H1 (cell line): ENCODE measurements around the gene SSPN. TPM values are rescaled to one million over a fixed set of nuclear protein-coding genes. Genes with fewer than 3 reads are reported as not detected.

Experiments used
- CTCF ChIA-PET: fragments of 300-600 bp; sonication (Branson Sonifier 250); formaldehyde crosslinking; loops from one replicate; lab custom pipeline; 2021; ENCODE audit not compliant: partially characterized antibody; lab: Charles Lee
- POLR2A ChIA-PET: fragments of 300-600 bp; sonication (Branson Sonifier 250); formaldehyde crosslinking; loops from one replicate; lab custom pipeline; 2021; ENCODE audit warnings: inconsistent platforms; ENCODE audit not compliant: partially characterized antibody; lab: Charles Lee
- DNase-seq, 2 experiments: peaks; one replicate each; pipeline versions ENCODE4 v3.0.0 to v3.0.0-alpha.2; 2010 to 2022; ENCODE audit warnings: low spot score in 2 of 2, low read depth in 1 of 2, mixed read lengths in 1 of 2
- FAIRE-seq: peaks from 2 replicates; lab custom pipeline; 2011; peaks lifted over from hg19 to GRCh38; lab: Jason Lieb, UNC
- H2AFZ ChIP-seq: 2 replicates; pipeline ENCODE4 v1.8.1; 2012; ENCODE audit warnings: low read length, inconsistent platforms
- H2AK5ac ChIP-seq: 2 replicates; pipeline ENCODE4 v1.6.1; 2013; ENCODE audit warnings: low read depth, low read length
- H2BK120ac ChIP-seq: replicated peaks from 2 replicates; pipeline ENCODE3; 2013; ENCODE audit warnings: low read depth, low read length, inconsistent platforms
- H2BK12ac ChIP-seq: 2 replicates; pipeline ENCODE4 v1.6.1; 2013; ENCODE audit warnings: low read depth, low read length
- H2BK15ac ChIP-seq: 2 replicates; pipeline ENCODE4 v1.6.1; 2013; ENCODE audit warnings: low read length
- H2BK20ac ChIP-seq: 2 replicates; pipeline ENCODE4 v1.6.1; 2013; ENCODE audit warnings: low read length
- H2BK5ac ChIP-seq: 2 replicates; pipeline ENCODE4 v1.6.1; 2013; ENCODE audit warnings: low read depth, low read length
- H3K14ac ChIP-seq: 2 replicates; pipeline ENCODE4 v1.6.1; 2013; ENCODE audit warnings: inconsistent platforms; ENCODE audit not compliant: insufficient read length
- H3K18ac ChIP-seq: 2 replicates; pipeline ENCODE4 v1.6.1; 2013; ENCODE audit warnings: low read length; ENCODE audit errors: extremely low read depth
- H3K23ac ChIP-seq: 2 replicates; pipeline ENCODE4 v1.6.1; 2013; ENCODE audit warnings: inconsistent platforms; ENCODE audit not compliant: insufficient read length
- H3K23me2 ChIP-seq: 2 replicates; pipeline ENCODE4 v1.6.1; 2013; ENCODE audit warnings: low read depth, low read length
- H3K27ac ChIP-seq: 2 replicates; pipeline ENCODE4 v1.6.1; 2011; ENCODE audit warnings: low read depth, low read length, inconsistent platforms
- H3K27me3 ChIP-seq, 4 experiments: replicated peaks in 1 of 4; 1 replicate in 1 of 4; 2 replicates in 3 of 4; pipeline versions ENCODE4 v1.6.1 to v1.8.1; 2011 to 2013; ENCODE audit warnings: low read length in 3 of 4, mild to moderate bottlenecking in 3 of 4, inconsistent platforms in 2 of 4, mixed read lengths in 2 of 4, moderate library complexity in 1 of 4; ENCODE audit not compliant: control insufficient read depth in 3 of 4, insufficient read depth in 3 of 4; ENCODE audit errors: extremely low read depth in 1 of 4
- H3K36me3 ChIP-seq, 4 experiments: 2 replicates each; pipeline versions ENCODE4 v1.6.1 to v1.8.1; 2011 to 2013; ENCODE audit warnings: mild to moderate bottlenecking in 4 of 4, low read length in 3 of 4, moderate library complexity in 2 of 4, control low read depth in 1 of 4, inconsistent platforms in 1 of 4; ENCODE audit not compliant: insufficient read depth in 4 of 4, control insufficient read depth in 2 of 4
- H3K4ac ChIP-seq: replicated peaks from 2 replicates; pipeline ENCODE3; 2013; ENCODE audit warnings: low read length, low read depth, mixed read lengths, inconsistent platforms; ENCODE audit not compliant: insufficient read length
- H3K4me1 ChIP-seq, 4 experiments: replicated peaks in 1 of 4; 1 replicate in 1 of 4; 2 replicates in 3 of 4; pipeline versions ENCODE4 v1.6.1 to v1.8.1; 2011 to 2013; ENCODE audit warnings: low read length in 3 of 4, inconsistent platforms in 2 of 4, mixed read lengths in 1 of 4; ENCODE audit not compliant: insufficient read depth in 4 of 4, control insufficient read depth in 3 of 4
- H3K4me2 ChIP-seq, 2 experiments: 2 replicates each; pipeline versions ENCODE4 v1.6.1 to v1.8.1; 2011 to 2013; ENCODE audit warnings: low read depth in 2 of 2, low read length in 2 of 2, control low read depth in 1 of 2, inconsistent platforms in 1 of 2, mild to moderate bottlenecking in 1 of 2; ENCODE audit not compliant: insufficient read depth in 1 of 2
- H3K4me3 ChIP-seq, 4 experiments: fragments of 200-600, 300-600 bp in 1 of 4; sonication (generic), shearing (Covaris generic), sonication (Bioruptor Twin) in 1 of 4; 2 replicates each; pipeline versions ENCODE4 v1.5.1 to v1.8.1; 2011 to 2016; ENCODE audit warnings: low read length in 4 of 4, low read depth in 3 of 4, control low read depth in 2 of 4, inconsistent platforms in 2 of 4, mild to moderate bottlenecking in 2 of 4, mixed read lengths in 1 of 4, moderate library complexity in 1 of 4; ENCODE audit not compliant: insufficient read depth in 2 of 4; ENCODE audit errors: extremely low read depth in 1 of 4
- H3K56ac ChIP-seq: replicated peaks from 2 replicates; pipeline ENCODE3; 2013; ENCODE audit warnings: low read depth, mild to moderate bottlenecking, mixed read lengths, low read length, inconsistent platforms; ENCODE audit not compliant: insufficient read length
- H3K79me1 ChIP-seq: 2 replicates; pipeline ENCODE4 v1.6.1; 2013; ENCODE audit warnings: low read depth, low read length, control low read depth
- H3K79me2 ChIP-seq, 2 experiments: 2 replicates each; pipeline versions ENCODE4 v1.6.1 to v1.8.1; 2012 to 2013; ENCODE audit warnings: low read length in 2 of 2, mild to moderate bottlenecking in 2 of 2, inconsistent platforms in 1 of 2; ENCODE audit not compliant: insufficient read depth in 2 of 2, control insufficient read depth in 1 of 2
- H3K9ac ChIP-seq, 4 experiments: replicated peaks in 1 of 4; 1 replicate in 1 of 4; 2 replicates in 3 of 4; pipeline versions ENCODE4 v1.6.1 to v1.8.1; 2011 to 2013; ENCODE audit warnings: low read depth in 3 of 4, low read length in 3 of 4, control low read depth in 2 of 4, mild to moderate bottlenecking in 2 of 4, moderate library complexity in 2 of 4, inconsistent platforms in 1 of 4; ENCODE audit errors: extremely low read depth in 1 of 4
- H3K9me3 ChIP-seq, 2 experiments: 2 replicates each; pipeline versions ENCODE4 v1.6.1 to v1.8.1; 2012 to 2013; ENCODE audit warnings: mild to moderate bottlenecking in 2 of 2, moderate library complexity in 2 of 2, control low read depth in 1 of 2, inconsistent platforms in 1 of 2, low read depth in 1 of 2, low read length in 1 of 2, mixed read lengths in 1 of 2; ENCODE audit not compliant: insufficient read depth in 2 of 2
- H4K20me1 ChIP-seq, 2 experiments: replicated peaks in 1 of 2; 2 replicates each; pipeline versions ENCODE3 to v1.8.1; 2011 to 2013; ENCODE audit warnings: inconsistent platforms in 2 of 2, low read length in 2 of 2, mild to moderate bottlenecking in 1 of 2; ENCODE audit not compliant: insufficient read depth in 2 of 2, control insufficient read depth in 1 of 2
- H4K5ac ChIP-seq: 2 replicates; pipeline ENCODE4 v1.6.1; 2013; ENCODE audit warnings: low read length, low read depth, mixed read lengths, inconsistent platforms; ENCODE audit not compliant: insufficient read length
- H4K8ac ChIP-seq: 2 replicates; pipeline ENCODE4 v1.8.0; 2013; ENCODE audit warnings: mild to moderate bottlenecking, moderate library complexity, low read length, inconsistent platforms; ENCODE audit not compliant: insufficient read depth; ENCODE audit errors: extremely low read depth
- H4K91ac ChIP-seq: replicated peaks from 2 replicates; pipeline ENCODE3; 2013; ENCODE audit warnings: low read length, mixed read lengths, inconsistent platforms; ENCODE audit not compliant: insufficient read length
- BRCA1 ChIP-seq: IDR thresholded peaks from 2 replicates; pipeline ENCODE4 v1.6.1; 2012; ENCODE audit warnings: low read depth, low read length, improper control_type of control experiment
- CEBPB ChIP-seq: IDR thresholded peaks from 2 replicates; pipeline ENCODE4 v1.6.1; 2012; ENCODE audit warnings: low read depth, low read length
- CTCF ChIP-seq, 3 experiments: IDR thresholded peaks; 1 replicate in 2 of 3; 2 replicates in 1 of 3; pipeline versions ENCODE4 v1.5.1 to v1.6.1; 2011; ENCODE audit warnings: low read length in 3 of 3, mild to moderate bottlenecking in 3 of 3, inconsistent platforms in 2 of 3, low read depth in 1 of 3, moderate library complexity in 1 of 3; ENCODE audit not compliant: insufficient read depth in 1 of 3; ENCODE audit errors: control extremely low read depth in 1 of 3
- KDM1A ChIP-seq: fragments of 200-600, 300-600 bp; sonication (generic); IDR thresholded peaks from 2 replicates; pipeline ENCODE4 v1.7.1; 2016; ENCODE audit warnings: mild to moderate bottlenecking, low read length, borderline replicate concordance
- MAX ChIP-seq: IDR thresholded peaks from 2 replicates; pipeline ENCODE4 v1.6.1; 2012; ENCODE audit warnings: inconsistent platforms
- SIRT6 ChIP-seq: IDR thresholded peaks from one replicate; pipeline ENCODE4 v1.7.1; 2012; ENCODE audit warnings: low read length, inconsistent platforms
- WGBS, 2 experiments: shearing (Covaris generic) in 1 of 2; methylation state at CpG; one replicate each; pipeline versions ENCODE4 v1.1.6 to v1.1.7; 2013 to 2015; ENCODE audit warnings: low lambda C conversion rate in 2 of 2, mixed read lengths in 2 of 2, inconsistent platforms in 1 of 2, low coverage in 1 of 2, missing lambda C conversion rate in 1 of 2; ENCODE audit not compliant: insufficient replicate concordance in 2 of 2, insufficient coverage in 1 of 2, insufficient read length in 1 of 2; ENCODE audit errors: extremely low coverage in 1 of 2, missing lambda C conversion rate in 1 of 2; 5-methylcytosine and 5-hydroxymethylcytosine counted together
- polyA plus RNA-seq, 7 experiments: library from polyadenylated mRNA; depleted of rRNA in 3 of 7; stranded (reverse) in 5 of 7; unstranded in 2 of 7; fragments of >200 nt in 5 of 7; fragments of 200-250 nt in 2 of 7; gene quantifications; 1 replicate in 5 of 7; 2 replicates in 1 of 7; 4 replicates in 1 of 7; pipeline versions ENCODE4 v1.2.1 to v1.2.3, GENCODE V29; 2011 to 2013; ENCODE audit warnings: missing spikeins in 2 of 7, mixed read lengths in 2 of 7
- total RNA-seq: library from RNA; stranded (reverse); fragmentation: NEBNext Ultra II Directional; extraction: Animal tissue kit (Norgen Biotek cat#: 25700); gene quantifications from 2 replicates; pipeline ENCODE4 v1.2.1, GENCODE V29; 2021

SSPN gene
- total and polyA plus RNA-seq, 2 of the 8 experiments (the other 6 are each of a cell fraction or from before 2014, with no cell fraction given): 0.86 to 1.8 TPM

GRCh38 chr12:26197832-26198231 is 2.5 kb downstream of the SSPN start:
- ChIA-PET CTCF (interaction anchor here (0.6 to 1.4 kb wide), 3 partner anchors 12 to 331 kb away, joined by 3 read pairs; no protein-coding TSS in a partner anchor), POLR2A (no interaction called here)
- no peak overlapping the region for H3K4ac ChIP-seq
- H3K27ac ChIP-seq: no peak overlapping the region
- H2AK5ac ChIP-seq: no peak overlapping the region
- no peak overlapping the region for H2BK120ac ChIP-seq
- H3K9me3 ChIP-seq: no peaks in the 10 kb centered on the region
- DNase-seq: no peak
- no peaks in the 10 kb centered on the region for H3K36me3 ChIP-seq
- 100% methylated on average over 2 of the region's 3 CpGs; no CpG with 5 or more reads in 1 of the 2 experiments for WGBS, 2 experiments
- H3K79me2 ChIP-seq: no peaks in the 10 kb centered on the region
- H2BK5ac ChIP-seq: no peak overlapping the region
- H3K4me1 ChIP-seq: peaks cover 0 to 2% (median 0%) of the 10 kb centered on the region in 4 experiments; a peak in 3 of 7 replicates
- H3K4me2 ChIP-seq: no peak overlapping the region
- H2BK15ac ChIP-seq: no peak overlapping the region
- H4K5ac ChIP-seq: no peak overlapping the region
- peaks cover 4% of the 10 kb centered on the region for H3K23me2 ChIP-seq
- no peak overlapping the region for H2BK12ac ChIP-seq
- H3K18ac ChIP-seq: no peak overlapping the region
- H2AFZ ChIP-seq: no peak overlapping the region
- no peaks in the 10 kb centered on the region for H4K20me1 ChIP-seq
- H3K4me3 ChIP-seq: no peak overlapping the region
- TF ChIP-seq CTCF (IDR thresholded peaks at IDR 0.05; ENCODE audit: control extremely low read depth in 1 of 3, insufficient read depth in 1 of 3, low read depth in 1 of 3, low read length in 3 of 3) (no peak), SIRT6 (no peak), CEBPB (no peak), BRCA1 (no peak), MAX (no peak), KDM1A (no peak)
- H4K8ac ChIP-seq: no peak overlapping the region
- H3K23ac ChIP-seq: no peak overlapping the region
- peaks cover 0 to 28% (median 15%) of the 10 kb centered on the region in 4 experiments; a peak in 6 of 7 replicates for H3K27me3 ChIP-seq
- H4K91ac ChIP-seq: no peak overlapping the region
- no peak for FAIRE-seq
- no peak overlapping the region for H3K9ac ChIP-seq
- H2BK20ac ChIP-seq: no peak overlapping the region
- no peak overlapping the region for H3K14ac ChIP-seq
- no peaks in the 10 kb centered on the region for H3K79me1 ChIP-seq
- H3K56ac ChIP-seq: no peak overlapping the region
